ENCODE data around the gene RPL9.
"Not testable (repeated sequence)": the region's sequence is repeated elsewhere in the genome, so short reads cannot be mapped to it uniquely, and the experiment has no call there.

RPL9 gene

DNA sequence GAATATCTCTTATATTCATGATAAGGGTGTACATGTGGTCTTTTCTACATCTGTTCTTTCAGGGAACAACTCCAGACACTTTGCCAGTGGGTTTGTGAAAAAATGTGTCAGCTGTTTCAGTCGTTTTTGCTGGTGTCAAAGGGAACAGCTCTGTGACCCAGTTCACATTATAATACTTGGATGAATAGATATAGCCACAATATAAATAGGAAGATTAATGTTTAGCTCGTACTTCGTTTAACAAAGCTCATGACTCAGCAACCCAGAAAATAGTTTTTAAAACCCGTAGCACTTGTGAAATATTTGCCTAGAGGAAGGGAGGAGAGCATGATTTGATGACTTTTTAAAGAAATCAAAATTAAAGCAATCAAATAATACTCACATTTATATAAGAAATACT lies 8.0 kb upstream of the RPL9 start:
- DNase-seq = no peak

DNA sequence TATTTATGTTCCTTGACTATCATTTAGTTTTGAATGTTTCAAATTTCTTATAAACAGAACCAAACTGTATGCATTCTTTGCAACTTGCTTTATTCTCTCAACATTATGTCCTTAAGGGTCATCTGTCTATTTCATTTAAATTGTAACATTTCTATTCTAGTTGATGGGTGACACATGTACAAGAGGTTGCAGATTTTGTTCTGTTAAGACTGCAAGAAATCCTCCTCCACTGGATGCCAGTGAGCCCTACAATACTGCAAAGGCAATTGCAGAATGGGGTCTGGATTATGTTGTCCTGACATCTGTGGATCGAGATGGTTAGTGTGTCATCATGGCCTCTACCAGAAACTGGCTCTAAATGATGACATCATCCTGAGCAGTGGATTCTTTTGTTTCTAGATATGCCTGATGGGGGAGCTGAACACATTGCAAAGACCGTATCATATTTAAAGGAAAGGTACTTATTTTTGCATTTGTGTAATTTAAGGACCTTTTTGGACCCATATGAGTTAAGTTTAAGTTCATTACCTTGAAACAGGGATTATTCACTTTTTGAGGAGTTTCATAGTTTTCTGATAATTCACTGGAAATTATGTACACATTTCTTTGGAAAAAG lies 6.3 kb upstream of the RPL9 start:
- peak; percentile 84 for DNase-seq

DNA sequence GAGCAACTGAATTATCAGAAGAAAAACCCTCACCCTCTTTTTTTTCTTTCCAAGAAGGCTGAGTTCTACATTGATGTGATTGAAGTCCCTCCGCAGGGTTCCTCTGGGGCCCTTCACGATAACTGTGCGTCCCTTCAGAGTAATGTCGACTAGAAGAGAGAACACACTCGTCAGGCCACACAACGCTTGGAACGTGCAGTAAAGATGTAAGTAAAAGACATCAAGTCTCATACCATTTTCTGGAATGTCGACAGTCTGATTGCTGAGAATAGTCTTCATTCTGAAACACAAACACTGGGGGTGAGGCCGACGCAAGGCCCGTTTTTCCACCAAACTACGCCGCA lies 589 bp downstream of the RPL9 start:
- not testable (repeated sequence) for DNase-seq

DNA sequence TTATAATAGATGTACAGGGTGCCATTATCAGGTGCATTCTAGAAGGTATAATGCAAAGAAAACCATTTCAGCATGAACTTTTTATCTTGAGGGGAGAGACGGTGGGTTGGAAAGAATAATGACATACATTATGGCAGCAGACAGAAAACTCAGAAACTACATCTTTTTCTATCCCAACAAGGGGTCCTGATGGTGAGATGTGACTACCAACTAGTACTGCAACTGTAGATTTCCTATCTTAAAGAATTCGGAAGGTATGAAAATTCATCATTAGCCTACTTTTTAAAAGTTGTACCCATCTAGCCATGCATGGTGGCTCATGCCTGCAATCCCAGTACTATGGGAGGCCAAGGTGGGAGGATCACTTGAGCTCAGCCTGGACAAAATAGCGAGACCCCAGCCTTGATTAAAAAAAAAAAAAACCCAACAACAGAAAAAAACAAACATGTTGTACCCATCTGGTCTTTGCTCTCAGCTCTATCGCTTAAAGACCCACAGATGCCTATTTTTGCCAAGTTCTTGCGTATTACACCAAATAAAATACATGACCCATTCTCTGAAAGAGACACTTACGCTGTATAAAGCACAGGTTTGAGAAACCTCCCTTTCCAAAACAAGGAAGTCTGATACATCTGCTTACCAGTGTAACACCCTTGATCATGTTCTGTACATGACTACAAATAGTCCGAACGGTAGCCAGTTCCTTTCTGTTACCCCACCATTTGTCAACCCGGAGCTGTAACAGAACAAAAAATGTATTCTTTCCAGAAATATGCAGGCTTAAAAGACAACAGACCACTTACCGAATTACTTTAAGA lies 1.6 kb downstream of the RPL9 start:
- no peak for DNase-seq

DNA sequence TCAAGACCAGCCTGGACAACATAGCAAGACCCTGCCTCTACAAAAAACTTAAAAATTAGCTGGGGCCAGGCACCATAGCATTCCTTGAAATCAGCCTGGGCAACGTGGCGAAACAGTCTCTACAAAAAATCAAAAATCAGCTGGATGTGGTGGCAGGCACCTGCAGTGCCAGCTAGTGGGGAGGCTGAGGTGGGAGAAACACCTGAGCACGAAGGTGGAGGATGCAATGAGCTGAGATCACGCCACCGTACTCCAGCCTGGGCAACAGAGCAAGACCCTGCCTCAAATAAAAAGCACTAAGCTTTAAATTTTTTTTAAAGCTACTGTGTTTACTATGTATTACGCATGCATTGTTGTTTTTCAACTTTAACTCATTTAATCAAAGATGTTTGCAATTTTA lies 3.2 kb downstream of the RPL9 start:
- no peak for DNase-seq

DNA sequence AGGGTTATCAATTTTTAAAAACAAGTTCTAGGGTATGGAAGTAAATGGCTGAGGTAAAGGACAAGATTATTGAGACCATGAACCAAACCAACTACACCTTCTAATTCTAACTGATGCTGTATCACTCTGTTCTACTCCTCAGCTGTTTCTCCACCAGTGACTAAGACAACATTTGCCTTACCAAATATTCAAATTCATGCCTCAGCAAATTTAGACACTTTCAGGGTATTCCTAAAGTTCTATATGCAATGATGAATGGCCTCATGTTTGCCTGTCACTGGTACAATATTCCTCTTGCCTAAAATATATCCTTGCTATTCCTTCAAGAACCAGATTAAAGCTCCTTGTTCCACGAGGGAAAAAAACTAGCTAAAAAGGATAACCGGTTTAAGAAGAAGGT lies 5.0 kb downstream of the RPL9 start:
- no peak for DNase-seq

DNA sequence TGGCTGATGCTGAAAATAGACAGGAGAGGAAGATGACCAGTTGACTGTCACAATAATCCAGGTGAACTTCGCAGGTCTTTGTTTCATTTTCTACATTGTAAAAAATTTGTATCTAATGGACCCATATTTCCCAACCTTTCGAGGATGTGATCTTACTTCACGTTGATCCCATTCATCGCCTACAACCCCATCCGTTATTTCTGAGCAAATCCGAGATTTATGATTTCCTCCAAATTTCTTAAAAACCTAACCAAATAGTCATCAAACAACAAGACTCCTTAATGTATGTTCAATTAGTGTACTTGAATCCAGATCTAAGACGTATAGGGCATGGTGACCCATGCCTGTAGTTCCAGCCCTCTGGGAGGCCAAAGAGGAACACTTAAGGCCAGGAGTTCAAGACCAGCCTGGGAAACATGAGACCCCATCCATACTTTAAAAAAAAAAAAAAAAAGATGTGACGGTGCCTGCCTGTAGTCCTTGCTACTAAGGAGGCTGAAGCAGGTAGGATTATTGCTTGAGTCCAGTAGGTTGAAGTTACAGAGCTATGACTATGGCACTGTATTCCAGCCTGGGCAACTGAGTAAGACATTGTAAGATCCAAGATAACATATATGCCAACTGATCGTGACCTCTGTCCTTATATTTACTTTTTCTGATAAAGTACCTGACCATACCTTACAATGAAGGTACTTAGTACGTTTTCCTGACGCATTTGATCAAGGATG lies 5.7 kb downstream of the RPL9 start:
- DNase-seq = no peak

DNA sequence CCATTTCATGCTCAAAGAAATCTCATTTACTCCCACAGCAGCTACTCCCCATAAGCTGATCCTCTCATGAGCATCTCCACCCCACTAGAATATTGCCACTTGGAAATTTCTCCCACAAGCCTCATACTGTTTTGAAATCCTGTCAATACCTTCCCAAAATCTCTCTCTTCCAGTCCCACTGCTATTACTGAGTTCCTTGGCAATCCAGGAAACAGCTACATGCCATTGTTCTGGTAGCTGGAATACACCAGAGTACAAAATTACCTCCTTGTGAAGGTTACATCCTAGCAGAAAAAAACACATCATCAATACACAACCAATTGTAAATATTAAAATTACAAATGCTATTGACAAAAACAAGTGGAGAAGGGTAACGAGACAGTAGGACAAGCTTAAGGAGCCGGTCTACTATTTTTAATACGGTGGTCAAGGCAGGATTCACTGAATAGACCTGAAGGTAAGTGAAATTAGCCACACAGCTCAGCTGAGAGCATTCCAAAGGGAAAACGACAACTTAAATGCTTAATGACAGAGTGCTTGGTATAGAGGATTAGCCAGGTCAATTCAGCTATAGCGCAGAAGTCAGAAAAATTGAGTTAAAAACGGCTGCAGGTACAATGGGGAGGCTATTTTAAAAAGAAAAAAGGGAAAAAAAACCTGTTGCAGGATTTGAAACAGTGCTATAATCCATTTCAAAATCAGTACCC lies 6.4 kb downstream of the RPL9 start:
- DNase-seq = no peak

DNA sequence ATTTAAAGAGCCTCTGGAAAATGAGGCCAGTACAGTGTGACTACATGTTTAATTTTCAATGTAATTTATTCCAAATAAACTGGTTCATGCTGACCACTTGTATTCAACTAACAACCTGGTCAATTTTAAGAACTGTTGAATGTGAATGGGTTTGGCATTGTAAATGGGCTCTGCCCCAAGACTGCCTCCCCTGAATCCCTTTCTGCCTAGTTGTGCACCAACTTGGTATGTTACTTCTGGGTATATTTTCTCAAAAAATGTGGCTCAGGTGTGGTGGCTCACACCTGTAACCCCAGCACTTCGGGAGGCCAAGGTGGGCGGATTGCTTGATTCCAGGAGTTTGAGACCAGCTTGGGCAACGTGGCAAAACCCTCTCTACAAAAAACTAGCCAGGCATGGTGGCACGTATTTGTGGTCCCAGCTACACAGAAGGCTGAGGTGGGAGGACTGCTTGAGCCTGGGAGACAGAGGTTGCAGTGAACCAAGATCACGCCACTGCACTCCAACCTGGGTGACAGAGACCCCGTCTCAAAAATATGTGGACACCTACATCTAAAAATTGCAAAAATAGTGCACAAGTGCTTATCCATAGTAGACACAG lies 7.2 kb downstream of the RPL9 start:
- DNase-seq = no peak

DNA sequence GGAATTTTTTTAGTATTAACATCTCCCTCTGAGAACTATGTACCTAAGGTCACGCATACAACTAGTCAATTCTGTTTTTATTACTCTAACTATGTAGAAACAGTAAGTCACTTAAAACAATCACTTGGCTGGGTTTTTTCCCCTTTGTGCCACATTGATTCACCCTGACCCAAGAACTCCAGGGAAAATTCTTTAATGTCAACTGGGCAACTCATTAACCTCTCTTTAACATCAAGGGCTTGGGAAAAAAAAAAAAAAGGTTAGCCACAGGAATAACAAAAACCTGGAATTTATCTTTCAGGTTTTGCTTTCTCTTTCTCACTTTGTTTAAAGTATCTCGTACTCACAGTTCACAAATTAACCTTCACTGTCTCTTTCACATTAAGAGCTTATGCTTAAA lies 8.1 kb downstream of the RPL9 start:
- DNase-seq = no peak

DNA sequence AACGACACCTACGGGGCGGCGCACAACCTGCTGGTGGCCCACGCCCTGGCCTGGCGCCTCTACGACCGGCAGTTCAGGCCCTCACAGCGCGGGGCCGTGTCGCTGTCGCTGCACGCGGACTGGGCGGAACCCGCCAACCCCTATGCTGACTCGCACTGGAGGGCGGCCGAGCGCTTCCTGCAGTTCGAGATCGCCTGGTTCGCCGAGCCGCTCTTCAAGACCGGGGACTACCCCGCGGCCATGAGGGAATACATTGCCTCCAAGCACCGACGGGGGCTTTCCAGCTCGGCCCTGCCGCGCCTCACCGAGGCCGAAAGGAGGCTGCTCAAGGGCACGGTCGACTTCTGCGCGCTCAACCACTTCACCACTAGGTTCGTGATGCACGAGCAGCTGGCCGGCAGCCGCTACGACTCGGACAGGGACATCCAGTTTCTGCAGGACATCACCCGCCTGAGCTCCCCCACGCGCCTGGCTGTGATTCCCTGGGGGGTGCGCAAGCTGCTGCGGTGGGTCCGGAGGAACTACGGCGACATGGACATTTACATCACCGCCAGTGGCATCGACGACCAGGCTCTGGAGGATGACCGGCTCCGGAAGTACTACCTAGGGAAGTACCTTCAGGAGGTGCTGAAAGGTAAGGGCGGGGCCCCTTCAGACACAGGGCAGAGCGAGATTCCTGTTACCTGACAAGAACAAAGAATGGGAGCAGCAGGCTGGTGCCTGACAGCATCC lies 11.7 kb downstream of the RPL9 start:
- peak; percentile 55 for DNase-seq

DNA sequence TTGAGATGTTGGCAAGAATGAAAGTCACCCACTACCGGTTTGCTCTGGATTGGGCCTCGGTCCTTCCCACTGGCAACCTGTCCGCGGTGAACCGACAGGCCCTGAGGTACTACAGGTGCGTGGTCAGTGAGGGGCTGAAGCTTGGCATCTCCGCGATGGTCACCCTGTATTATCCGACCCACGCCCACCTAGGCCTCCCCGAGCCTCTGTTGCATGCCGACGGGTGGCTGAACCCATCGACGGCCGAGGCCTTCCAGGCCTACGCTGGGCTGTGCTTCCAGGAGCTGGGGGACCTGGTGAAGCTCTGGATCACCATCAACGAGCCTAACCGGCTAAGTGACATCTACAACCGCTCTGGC lies 12.3 kb downstream of the RPL9 start:
- DNase-seq = no peak

DNA sequence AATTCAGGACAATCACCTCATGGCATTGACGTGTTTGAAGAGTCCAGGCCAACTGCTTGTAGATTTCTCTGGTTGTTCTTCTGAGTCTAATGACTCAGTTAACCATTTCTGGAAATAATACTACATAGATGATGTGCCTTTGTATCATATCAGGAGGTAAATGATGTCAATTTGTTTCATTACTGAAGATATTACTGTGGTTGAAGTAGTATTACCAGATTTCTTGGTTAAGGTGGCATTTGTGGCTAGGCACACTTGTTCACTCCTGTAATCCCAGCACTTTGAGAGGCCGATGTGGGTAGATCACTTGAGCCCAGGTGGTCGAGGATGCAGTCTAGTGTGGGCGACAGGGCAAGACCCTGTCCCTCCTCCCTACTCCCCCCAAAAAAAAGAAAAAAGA lies 15.7 kb downstream of the RPL9 start:
- no peak for DNase-seq

DNA sequence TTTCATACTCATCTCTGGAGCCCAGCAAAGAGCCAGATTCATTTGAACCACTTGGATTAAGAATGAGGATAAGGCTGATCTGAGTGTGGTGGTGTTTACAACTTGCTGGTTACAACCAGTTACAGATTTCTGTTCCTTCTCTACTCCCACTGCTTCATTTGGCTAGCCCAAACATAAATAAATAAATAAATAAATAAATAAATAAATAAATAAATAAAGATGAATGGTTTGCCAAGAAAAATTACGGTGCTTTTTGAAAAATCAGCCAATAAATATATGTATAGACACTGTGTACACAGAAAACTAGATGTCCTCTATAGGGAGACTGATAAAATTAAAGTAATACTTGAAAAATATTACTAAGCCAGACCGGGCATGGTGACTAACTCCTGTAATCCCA lies 17.1 kb downstream of the RPL9 start:
- DNase-seq = no peak

DNA sequence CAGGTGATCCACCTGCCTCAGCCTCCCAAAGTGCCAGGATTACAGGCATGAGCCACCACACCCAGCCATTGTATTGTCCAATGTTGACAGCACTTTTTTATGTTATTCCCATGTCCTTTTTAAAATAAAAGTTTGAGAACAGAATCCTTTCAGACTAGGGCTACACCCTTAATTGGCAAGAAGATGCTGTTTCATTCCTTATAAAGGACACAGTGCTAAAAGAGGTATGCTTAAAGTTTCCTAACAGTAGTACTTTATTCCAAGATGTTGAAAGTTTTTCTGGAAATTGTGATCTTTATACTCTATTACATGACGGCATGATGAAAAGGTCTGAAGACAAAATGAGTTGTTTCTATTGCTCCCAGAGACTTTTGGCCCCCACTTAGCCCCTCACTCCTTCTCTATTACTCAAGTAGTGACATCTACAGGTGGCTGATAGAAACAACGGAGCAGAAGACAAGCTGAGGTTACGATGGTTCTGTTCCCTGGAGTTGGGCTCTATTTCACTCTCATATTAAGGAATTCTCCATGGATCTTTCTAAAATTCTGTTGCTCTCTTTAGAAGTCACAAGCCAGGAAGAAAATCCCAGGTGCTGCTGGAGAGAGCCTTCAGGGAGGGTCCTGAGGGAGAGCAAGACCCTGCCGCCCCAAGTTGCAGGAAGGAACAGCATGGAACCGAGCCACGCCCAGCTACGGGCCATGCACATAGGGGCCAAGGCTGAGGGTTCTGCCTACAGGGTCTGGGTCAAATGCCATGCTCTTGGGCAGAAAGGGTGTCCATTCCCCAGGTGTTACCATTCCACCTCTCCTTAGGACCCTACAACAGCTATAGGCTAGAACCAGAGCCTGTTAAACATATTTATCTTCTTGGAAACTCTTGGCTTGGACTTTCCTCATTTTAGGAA lies 22.8 kb downstream of the RPL9 start:
- DNase-seq = no peak

DNA sequence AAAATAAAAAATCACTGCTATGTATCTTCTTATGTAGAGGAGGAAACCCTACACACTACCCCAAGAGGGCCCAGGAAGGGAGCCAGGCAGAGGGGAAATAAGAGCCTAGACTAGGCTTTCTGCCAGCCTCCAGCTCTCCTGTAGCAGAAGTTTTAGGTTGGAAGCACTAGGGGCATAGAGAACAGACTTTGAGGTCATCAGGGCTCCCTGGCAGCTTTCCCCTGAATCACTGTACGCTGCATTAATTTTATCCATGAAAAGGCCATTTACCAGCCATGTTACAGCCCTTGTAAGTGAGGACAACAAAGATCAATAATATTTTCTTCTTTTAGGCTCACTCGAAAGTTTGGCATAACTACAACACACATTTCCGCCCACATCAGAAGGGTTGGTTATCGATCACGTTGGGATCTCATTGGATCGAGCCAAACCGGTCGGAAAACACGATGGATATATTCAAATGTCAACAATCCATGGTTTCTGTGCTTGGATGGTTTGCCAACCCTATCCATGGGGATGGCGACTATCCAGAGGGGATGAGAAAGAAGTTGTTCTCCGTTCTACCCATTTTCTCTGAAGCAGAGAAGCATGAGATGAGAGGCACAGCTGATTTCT lies 24.7 kb downstream of the RPL9 start:
- no peak for DNase-seq

DNA sequence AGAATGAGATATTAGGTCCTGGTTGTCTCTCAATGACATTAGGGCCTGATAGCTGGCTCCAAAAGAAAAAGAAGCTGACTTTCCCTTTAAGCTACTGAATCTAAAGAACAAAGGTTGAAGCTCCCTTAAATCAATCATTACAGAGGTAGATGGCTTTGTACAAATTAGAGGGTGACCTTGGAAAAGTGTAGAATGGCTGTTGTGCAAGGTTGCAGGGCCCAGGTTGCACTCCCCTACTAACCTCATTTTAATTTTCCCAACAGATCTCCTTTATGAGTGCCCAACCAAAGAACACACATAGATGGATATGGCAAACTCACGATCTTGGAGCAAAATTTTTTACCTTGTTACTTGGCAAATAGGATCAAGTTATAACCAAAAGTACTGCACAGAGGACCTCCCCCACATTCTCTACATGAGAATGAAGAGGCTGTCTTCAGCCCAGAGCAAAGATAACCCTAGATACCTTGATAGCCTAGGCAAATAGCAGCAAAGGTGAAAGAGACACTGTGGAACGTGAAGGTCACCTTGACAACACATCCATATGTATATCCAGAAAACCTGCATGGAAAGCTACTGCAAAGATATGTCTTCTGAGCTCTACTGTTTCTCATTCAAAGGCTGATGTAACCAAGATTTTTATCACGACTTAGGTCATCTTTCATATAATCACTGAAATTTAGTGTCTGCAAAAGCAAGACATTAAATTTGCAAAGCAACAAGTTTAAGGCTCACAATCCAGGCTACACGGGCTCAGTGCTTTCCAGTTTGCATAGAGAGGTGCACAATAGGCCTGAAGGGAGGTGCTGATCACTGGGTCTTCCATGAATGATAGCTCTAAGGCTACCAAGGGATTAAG lies 29.0 kb downstream of the RPL9 start:
- DNase-seq = no peak

DNA sequence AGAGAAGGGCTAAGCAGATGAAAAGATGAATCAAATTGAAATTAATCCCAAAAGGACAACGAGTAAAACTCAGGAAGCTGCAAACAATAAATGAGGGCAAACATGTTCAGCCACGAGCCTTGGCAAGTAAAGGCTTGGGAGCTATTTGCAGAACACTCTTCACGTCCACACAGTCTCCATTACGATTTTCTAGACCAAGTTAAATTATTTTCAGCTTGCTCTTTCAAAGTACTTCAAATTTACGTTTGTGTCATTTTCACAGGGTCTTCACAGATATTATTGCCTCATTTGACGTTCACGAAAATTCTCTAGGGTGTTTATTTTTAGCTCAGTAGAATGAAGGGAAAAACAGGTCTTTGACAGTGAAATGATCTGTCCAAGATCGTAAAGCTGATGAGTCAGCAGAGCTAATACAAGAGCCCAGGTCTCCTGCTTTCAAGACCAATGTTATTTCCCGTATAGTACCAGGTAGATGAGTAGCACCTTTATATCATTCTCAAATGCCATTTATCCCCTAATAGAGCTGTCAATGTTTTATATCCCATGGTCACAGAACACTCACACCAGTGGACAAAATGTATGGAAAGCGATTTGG lies 31.1 kb downstream of the RPL9 start:
- DNase-seq = no peak

DNA sequence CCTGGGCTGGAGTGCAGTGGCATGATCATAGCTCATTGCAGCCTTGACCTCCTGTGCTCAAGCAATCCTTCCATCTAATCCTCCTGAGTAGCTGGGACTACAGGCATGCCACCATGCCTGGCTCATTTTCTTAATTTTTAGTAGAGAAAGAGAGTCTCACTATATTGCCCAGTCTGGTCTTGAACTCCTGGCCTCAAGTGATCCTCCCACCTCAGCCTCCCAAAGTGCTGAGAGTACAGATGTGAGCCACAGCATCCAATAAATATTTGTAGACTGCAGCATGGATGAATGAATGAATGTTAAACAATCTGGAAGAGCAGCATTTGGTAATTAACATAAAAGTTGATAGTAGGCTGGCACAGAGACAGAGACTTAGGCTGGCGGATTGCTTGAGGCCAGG lies 32.0 kb downstream of the RPL9 start:
- DNase-seq = no peak

Data from fibroblast of skin of back (primary cell).